Smooth muscle cell (in vitro differentiated cells): Measurements from ENCODE around the gene TP53. TPM values are rescaled to one million over a fixed set of nuclear protein-coding genes. Genes with fewer than 3 reads are reported as not detected.

ENCODE experiments used
- DNase-seq: peaks from one replicate; lab custom pipeline; 2025; ENCODE audit not compliant: unreplicated experiment; lab: John Stamatoyannopoulos, UW
- H2AFZ ChIP-seq: fragments of 200-600 bp; sonication (generic); 2 replicates; pipeline ENCODE4 v1.6.0; 2016; ENCODE audit warnings: antibody characterized with exemption, low read depth, mild to moderate bottlenecking
- H3F3A ChIP-seq: fragments of 200-600 bp; sonication (generic); 2 replicates; pipeline ENCODE4 v1.6.0; 2017; ENCODE audit warnings: antibody characterized with exemption, low read depth
- H3K27ac ChIP-seq: fragments of 200-600 bp; sonication (generic); 2 replicates; pipeline ENCODE4 v1.5.1; 2016; ENCODE audit warnings: low read depth, mild to moderate bottlenecking
- H3K27me3 ChIP-seq: fragments of 200-600 bp; sonication (generic); 2 replicates; pipeline ENCODE4 v1.6.1; 2016; ENCODE audit warnings: low read depth, mild to moderate bottlenecking
- H3K36me3 ChIP-seq: fragments of 200-600 bp; sonication (generic); 2 replicates; pipeline ENCODE4 v1.5.1; 2016; ENCODE audit warnings: low read depth
- H3K4me1 ChIP-seq: fragments of 200-600 bp; sonication (generic); 2 replicates; pipeline ENCODE4 v1.5.1; 2016; ENCODE audit warnings: low read depth
- H3K4me2 ChIP-seq: fragments of 200-600 bp; sonication (generic); 2 replicates; pipeline ENCODE4 v1.6.0; 2016; ENCODE audit warnings: mild to moderate bottlenecking
- H3K4me3 ChIP-seq: fragments of 200-600 bp; sonication (generic); 2 replicates; pipeline ENCODE4 v1.5.1; 2016; ENCODE audit warnings: mild to moderate bottlenecking
- H3K79me2 ChIP-seq: fragments of 200-600 bp; sonication (generic); 2 replicates; pipeline ENCODE4 v1.6.0; 2016; ENCODE audit warnings: low read depth, mild to moderate bottlenecking
- H3K9ac ChIP-seq: fragments of 200-600 bp; sonication (generic); 2 replicates; pipeline ENCODE4 v1.6.0; 2016; ENCODE audit warnings: low read depth
- H3K9me3 ChIP-seq: fragments of 200-600 bp; sonication (generic); replicated peaks from 2 replicates; pipeline ENCODE4 v1.5.1; 2016; ENCODE audit warnings: low read depth
- H4K20me1 ChIP-seq: fragments of 200-600 bp; sonication (generic); 2 replicates; pipeline ENCODE4 v1.6.0; 2016; ENCODE audit warnings: low read depth
- WGBS: methylation state at CpG from one replicate; pipeline ENCODE4 v1.1.7; 2016; ENCODE audit warnings: low lambda C conversion rate; 5-methylcytosine and 5-hydroxymethylcytosine counted together
- polyA plus RNA-seq: library from polyadenylated mRNA; unstranded; fragments of >200 nt; fragmentation: Nextera tagmentation; extraction: Ambion mirVana; gene quantifications from 2 replicates; pipeline ENCODE4 v1.2.1, GENCODE V29; 2016
- total RNA-seq: library from RNA; depleted of rRNA; stranded (reverse); fragments of >200 nt; gene quantifications from 2 replicates; pipeline ENCODE4 v1.2.3, GENCODE V29; 2014
- TF ChIP-seq, protein P1 (sequence below): fragments of 200-600 bp; sonication (generic); IDR thresholded peaks from 2 replicates; pipeline ENCODE4 v1.5.1; 2017; ENCODE audit warnings: borderline replicate concordance, mild to moderate bottlenecking, antibody characterized with exemption; ENCODE audit not compliant: insufficient read depth, poor library complexity, severe bottlenecking

TP53 gene
- total and polyA plus RNA-seq, 2 experiments from 2014 or later: 21.1 to 55.1 TPM

- H3F3A ChIP-seq: peaks cover 3% of the 10 kb centered on the region
- no peak overlapping the region for H3K4me3 ChIP-seq
- H3K79me2 ChIP-seq: no peaks in the 10 kb centered on the region
- H3K9ac ChIP-seq: no peak overlapping the region
- no peak overlapping the region for H3K27ac ChIP-seq
- H3K4me2 ChIP-seq: no peak overlapping the region
- no peak overlapping the region for H2AFZ ChIP-seq
- H3K9me3 ChIP-seq: no peaks in the 10 kb centered on the region
- peaks cover 16% of the 10 kb centered on the region for H3K4me1 ChIP-seq
- H3K36me3 ChIP-seq: no peaks in the 10 kb centered on the region
- 85% methylated on average over 9 of the region's 10 CpGs for WGBS
- peaks cover 27% of the 10 kb centered on the region for H3K27me3 ChIP-seq
- TF ChIP-seq, protein P1, sequence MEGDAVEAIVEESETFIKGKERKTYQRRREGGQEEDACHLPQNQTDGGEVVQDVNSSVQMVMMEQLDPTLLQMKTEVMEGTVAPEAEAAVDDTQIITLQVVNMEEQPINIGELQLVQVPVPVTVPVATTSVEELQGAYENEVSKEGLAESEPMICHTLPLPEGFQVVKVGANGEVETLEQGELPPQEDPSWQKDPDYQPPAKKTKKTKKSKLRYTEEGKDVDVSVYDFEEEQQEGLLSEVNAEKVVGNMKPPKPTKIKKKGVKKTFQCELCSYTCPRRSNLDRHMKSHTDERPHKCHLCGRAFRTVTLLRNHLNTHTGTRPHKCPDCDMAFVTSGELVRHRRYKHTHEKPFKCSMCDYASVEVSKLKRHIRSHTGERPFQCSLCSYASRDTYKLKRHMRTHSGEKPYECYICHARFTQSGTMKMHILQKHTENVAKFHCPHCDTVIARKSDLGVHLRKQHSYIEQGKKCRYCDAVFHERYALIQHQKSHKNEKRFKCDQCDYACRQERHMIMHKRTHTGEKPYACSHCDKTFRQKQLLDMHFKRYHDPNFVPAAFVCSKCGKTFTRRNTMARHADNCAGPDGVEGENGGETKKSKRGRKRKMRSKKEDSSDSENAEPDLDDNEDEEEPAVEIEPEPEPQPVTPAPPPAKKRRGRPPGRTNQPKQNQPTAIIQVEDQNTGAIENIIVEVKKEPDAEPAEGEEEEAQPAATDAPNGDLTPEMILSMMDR: no peak
- no peak for DNase-seq
- H4K20me1 ChIP-seq: no peaks in the 10 kb centered on the region
Observed at GRCh38 chr17:7714721-7715594, 27.7 kb upstream of the TP53 start.

- TF ChIP-seq, protein P1: no peak
- H3K36me3 ChIP-seq: no peaks in the 10 kb centered on the region
- H4K20me1 ChIP-seq: no peaks in the 10 kb centered on the region
- H3K4me3 ChIP-seq: no peak overlapping the region
- no peak overlapping the region for H3K9ac ChIP-seq
- H2AFZ ChIP-seq: no peak overlapping the region
- peaks cover 27% of the 10 kb centered on the region for H3K27me3 ChIP-seq
- DNase-seq: no peak
- no peak overlapping the region for H3K4me2 ChIP-seq
- H3F3A ChIP-seq: peaks cover 3% of the 10 kb centered on the region
- 50% methylated on average over 9 of the region's 9 CpGs for WGBS
- peaks cover 16% of the 10 kb centered on the region for H3K4me1 ChIP-seq
- no peaks in the 10 kb centered on the region for H3K79me2 ChIP-seq
- H3K9me3 ChIP-seq: no peaks in the 10 kb centered on the region
- no peak overlapping the region for H3K27ac ChIP-seq
Observed at GRCh38 chr17:7713782-7714181, 26.5 kb upstream of the TP53 start.

DNA sequence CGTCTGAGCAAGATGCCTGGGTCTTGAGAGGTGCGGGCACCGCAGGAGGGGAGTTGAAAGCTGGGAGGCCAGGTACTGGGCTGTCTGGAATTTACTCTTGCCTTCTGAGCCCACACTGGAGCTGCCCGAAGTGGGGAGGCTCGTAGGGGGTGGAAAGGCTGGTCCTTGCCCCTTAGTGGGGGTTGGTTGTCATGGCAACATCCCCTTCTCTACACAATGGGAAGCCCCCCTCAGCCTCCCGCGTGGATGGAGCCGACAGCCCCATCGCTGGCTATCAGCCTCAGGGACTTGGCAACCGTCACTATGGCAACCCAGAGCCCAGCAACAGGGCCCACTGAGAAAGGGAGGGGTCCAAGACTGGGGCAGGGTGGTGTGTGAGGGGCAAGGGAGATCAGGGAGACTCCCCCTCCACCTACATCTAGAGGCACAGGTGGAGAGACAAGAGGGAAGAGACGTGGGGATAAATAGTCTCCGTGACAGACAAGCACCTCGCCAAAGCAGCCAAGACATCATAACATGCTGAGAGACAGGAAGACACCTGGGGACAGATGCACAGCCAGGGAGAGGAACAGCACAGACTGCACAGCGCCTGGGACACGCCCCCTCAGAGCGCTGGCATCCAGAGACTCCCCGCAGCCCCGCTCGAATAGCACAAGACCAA, 25.0 kb upstream of the TP53 start:
- WGBS: 26% methylated on average over 18 of the region's 19 CpGs
- DNase-seq: no peak
- TF ChIP-seq, protein P1: no peak

More for the DNA sequence above, 25.0 kb upstream of the TP53 start:
- peaks cover 20% of the 10 kb centered on the region for H3K27me3 ChIP-seq
- H3K9me3 ChIP-seq: no peaks in the 10 kb centered on the region
- no peak overlapping the region for H3K9ac ChIP-seq
- no peak overlapping the region for H2AFZ ChIP-seq
- no peak overlapping the region for H3K4me3 ChIP-seq
- H3K27ac ChIP-seq: no peak overlapping the region
- peaks cover 3% of the 10 kb centered on the region for H3F3A ChIP-seq
- no peaks in the 10 kb centered on the region for H3K79me2 ChIP-seq
- H3K36me3 ChIP-seq: no peaks in the 10 kb centered on the region
- peaks cover 12% of the 10 kb centered on the region for H3K4me1 ChIP-seq
- no peaks in the 10 kb centered on the region for H4K20me1 ChIP-seq
- no peak overlapping the region for H3K4me2 ChIP-seq
